Stimulated activated CD4-positive, alpha-beta T cell treated with anti-CD3 and anti-CD28 coated beads, Interleukin-1b, Interleukin-23, amount 100 ng/mL, for 1 hour (primary cell): ENCODE measurements around the gene PTPN9.

Source experiments
- DNase-seq, 2 donors: peaks; one replicate each; pipeline ENCODE4 v3.0.0-alpha.2; 2020; ENCODE audit warnings: low read depth in 2 of 2

PTPN9 gene

GRCh38 chr15:75416584-75416983 lies 162.5 kb downstream of the PTPN9 start:
- no peak for DNase-seq
